ENCODE data around the gene LMAN2L.

LMAN2L gene

DNA sequence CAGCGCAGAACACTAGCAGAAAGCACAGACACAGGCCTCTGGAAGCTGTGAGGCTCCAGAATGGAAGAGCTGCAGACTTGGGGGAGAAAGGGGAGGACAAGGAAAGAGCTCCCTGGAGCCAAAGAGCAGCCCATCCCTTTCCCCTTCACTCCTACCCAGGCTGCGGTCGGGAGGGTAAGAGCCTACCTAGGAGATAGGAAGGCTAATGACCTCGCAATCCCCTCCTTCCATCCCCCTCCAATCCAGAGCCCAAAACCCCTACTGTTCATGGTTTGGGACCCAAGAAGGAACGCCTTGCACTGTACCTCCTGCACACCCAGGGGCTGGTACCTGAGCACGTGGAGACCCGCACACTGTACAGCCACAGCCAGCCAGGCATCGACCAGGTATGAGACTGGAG is 39.8 kb downstream of the LMAN2L start:
- TF ChIP-seq CTCF (IDR thresholded peaks at IDR 0.05; ENCODE audit: control insufficient read depth, insufficient read depth, low read depth, low read length, missing control alignments) = no peak
- no peak for DNase-seq (ENCODE audit: low read depth)
- no peak overlapping the region for H3K4me3 ChIP-seq (ENCODE audit: control insufficient read depth, low read depth, low read length)

DNA sequence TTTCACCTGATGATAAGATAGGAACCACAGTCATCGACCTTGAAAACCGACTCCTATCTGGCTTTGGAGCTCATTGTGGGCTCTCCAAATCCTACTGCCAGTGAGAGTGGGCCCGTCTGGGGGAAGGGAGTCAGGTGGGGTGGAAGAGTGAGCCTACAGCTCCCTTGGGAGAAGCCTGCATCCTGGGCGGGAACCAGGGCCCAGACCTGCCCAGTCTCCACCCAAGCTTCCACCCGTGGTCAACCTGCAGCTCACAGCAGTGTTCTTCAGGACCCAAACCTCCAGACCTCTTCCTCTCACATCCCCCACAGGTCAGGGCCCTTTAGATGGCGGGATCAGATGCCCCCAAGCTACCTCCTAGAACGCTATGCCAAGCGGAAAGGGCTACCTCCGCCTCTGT is 40.2 kb downstream of the LMAN2L start:
- TF ChIP-seq CTCF (IDR thresholded peaks at IDR 0.05; ENCODE audit: control insufficient read depth, insufficient read depth, low read depth, low read length, missing control alignments) = no peak
- no peak for DNase-seq (ENCODE audit: low read depth)

GRCh38 chr2:96699021-96699420 is 40.8 kb downstream of the LMAN2L start:
- no peak for DNase-seq (ENCODE audit: low read depth)
- no peak overlapping the region for H3K4me3 ChIP-seq (ENCODE audit: control insufficient read depth, low read depth, low read length)
- TF ChIP-seq CTCF (IDR thresholded peaks at IDR 0.05; ENCODE audit: control insufficient read depth, insufficient read depth, low read depth, low read length, missing control alignments) = no peak

More for the DNA sequence above, 40.2 kb downstream of the LMAN2L start:
- H3K4me3 ChIP-seq (ENCODE audit: control insufficient read depth, low read depth, low read length) = no peak overlapping the region

DNA sequence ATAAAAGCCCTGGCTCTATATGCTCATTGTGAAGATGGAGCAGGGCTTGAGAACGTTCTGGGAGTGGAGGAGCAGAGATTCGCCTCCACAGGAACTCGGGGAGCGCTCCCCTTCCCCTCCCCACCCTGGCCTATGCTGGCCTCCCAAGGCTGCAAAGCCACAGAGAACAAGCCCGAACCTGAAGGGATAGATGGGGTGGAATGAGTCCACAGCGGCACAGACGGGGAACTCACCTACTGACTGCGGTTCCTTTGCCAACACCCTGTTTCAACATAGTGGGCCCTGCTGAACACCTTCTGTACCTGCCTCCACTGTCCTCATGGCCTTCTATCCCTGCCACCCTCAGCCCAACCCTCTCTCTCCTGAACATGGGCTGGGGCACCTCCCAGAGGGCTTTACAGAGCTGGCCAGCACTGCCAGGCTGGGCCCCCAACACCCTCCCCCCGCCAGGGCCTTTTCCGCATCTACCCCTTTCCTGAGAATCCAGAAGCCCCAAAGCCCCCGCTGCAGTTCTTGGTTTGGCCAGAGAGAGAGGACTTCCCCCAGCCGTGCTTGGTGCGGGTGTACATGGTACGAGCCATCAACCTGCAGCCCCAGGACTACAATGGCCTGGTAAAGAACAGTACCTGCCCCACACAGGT is 41.5 kb downstream of the LMAN2L start:
- no peak for DNase-seq (ENCODE audit: low read depth)

GRCh38 chr2:96697476-96697875 is 42.4 kb downstream of the LMAN2L start:
- DNase-seq (ENCODE audit: low read depth) = no peak
- no peak overlapping the region for H3K4me3 ChIP-seq (ENCODE audit: control insufficient read depth, low read depth, low read length)
- TF ChIP-seq CTCF (IDR thresholded peaks at IDR 0.05; ENCODE audit: control insufficient read depth, insufficient read depth, low read depth, low read length, missing control alignments) = no peak

More for the DNA sequence above, 41.5 kb downstream of the LMAN2L start:
- TF ChIP-seq CTCF (IDR thresholded peaks at IDR 0.05; ENCODE audit: control insufficient read depth, insufficient read depth, low read depth, low read length, missing control alignments) = no peak
- no peak overlapping the region for H3K4me3 ChIP-seq (ENCODE audit: control insufficient read depth, low read depth, low read length)

DNA sequence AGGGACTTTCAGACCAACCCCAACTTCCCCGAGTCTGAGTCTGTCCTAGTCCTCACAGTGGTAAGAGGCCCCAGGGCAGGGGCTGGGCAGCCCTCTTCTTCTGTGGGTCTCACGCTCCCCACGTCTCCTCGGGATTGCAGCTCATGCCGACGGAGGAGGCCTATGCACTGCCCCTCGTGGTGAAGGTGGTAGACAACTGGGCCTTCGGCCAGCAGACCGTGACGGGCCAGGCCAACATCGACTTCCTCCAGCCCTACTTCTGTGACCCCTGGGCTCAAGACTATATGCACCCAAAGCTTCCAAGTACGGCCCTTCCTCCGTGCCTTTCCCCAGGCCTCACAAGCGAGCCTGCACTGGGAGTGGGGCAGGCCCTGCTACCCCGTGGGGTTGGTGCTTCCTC is 44.3 kb downstream of the LMAN2L start:
- H3K4me3 ChIP-seq (ENCODE audit: control insufficient read depth, low read depth, low read length) = no peak overlapping the region
- DNase-seq (ENCODE audit: low read depth) = no peak
- TF ChIP-seq CTCF (IDR thresholded peaks at IDR 0.05; ENCODE audit: control insufficient read depth, insufficient read depth, low read depth, low read length, missing control alignments) = no peak

Measured in AG09309 (cell line).